K562 (cell line): Measurements from ENCODE around the gene S100A2.

Source experiments
- CBX1 ChIP-seq: sonication (generic); IDR thresholded peaks from 2 replicates; pipeline ENCODE4 v1.6.1; 2016; ENCODE audit warnings: antibody characterized with exemption, low read depth, mild to moderate bottlenecking
- THRA ChIP-seq: fragments of 450-650 bp; IDR thresholded peaks from 2 replicates; pipeline ENCODE4 v1.6.1; 2017; ENCODE audit warnings: mild to moderate bottlenecking, moderate library complexity
- ZNF3 ChIP-seq: fragments of 250-450 bp; sonication (Bioruptor Pico); IDR thresholded peaks from 2 replicates; pipeline ENCODE4 v1.5.0; 2021; ENCODE audit warnings: mild to moderate bottlenecking, moderate library complexity

- TF ChIP-seq ZNF3 (CRISPR knock-in tag) (no peak), THRA (no peak), CBX1 (no peak)
Measured at GRCh38 chr1:153611356-153611755, 45.7 kb upstream of the S100A2 start.
